HG02588 (cell line): ENCODE results near the gene CYB5A.

Source experiments
- ATAC-seq: cut with Tn5 transposase; IDR thresholded peaks from one replicate; pipeline ENCODE4 v1.9.1; 2021; ENCODE audit warnings: mild to moderate bottlenecking, moderate library complexity; ENCODE audit not compliant: unreplicated experiment

CYB5A gene

GRCh38 chr18:74219056-74219455 is 72.7 kb downstream of the CYB5A start:
- no peak for ATAC-seq

DNA sequence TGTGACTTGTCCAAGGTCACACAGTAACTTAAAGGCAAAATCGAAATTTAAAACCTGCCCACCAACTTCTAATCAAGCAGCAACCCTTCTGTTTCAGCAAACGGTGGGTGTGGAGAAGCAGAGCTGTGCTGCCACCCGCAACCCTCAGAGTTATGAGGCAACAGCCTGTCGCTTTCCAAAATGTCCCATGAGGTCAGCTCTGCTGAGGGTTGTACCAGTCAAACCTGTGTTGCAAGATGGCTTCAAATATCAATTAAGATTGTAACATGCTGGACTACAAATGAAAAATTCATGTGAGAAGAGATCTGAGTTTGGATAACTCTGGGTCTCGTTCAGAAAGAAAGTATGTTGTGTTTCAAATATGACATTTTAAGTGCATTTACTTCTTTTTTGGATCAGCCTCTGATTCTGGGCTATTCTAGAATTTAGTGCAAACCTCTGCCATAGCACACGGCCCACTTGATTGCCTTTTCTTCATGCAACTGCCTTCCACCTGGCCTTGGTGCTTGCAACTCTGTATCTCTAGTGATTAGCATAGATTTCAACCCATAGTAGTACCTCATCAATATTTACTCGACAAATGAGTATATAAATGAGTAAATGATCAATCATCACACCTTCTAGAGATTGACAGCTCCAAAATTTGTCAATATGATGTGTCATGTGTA is 74.2 kb downstream of the CYB5A start:
- no peak for ATAC-seq

DNA sequence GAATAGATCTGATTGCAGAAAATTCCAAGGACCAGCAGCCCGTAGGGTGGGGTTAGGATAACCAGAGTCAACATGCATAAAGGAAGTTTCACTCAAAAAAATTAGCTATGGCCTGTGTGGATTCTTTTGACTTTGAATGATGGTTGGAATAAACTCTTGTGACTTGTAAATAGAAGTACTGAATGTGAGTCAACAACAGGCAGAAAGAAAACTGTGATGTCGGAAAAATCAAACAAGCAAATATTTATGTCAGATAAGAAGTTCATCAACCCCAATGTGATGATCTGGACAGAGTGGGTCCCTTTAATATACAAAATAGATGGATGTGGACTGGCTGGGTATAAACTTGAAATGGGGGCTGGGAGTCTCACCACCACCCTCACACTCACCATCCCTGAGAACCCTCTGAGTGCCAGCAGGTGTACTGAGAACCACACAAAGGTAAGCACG is 75.1 kb downstream of the CYB5A start:
- ATAC-seq, result no peak

GRCh38 chr18:74215863-74216262 is 75.9 kb downstream of the CYB5A start:
- no peak for ATAC-seq

DNA sequence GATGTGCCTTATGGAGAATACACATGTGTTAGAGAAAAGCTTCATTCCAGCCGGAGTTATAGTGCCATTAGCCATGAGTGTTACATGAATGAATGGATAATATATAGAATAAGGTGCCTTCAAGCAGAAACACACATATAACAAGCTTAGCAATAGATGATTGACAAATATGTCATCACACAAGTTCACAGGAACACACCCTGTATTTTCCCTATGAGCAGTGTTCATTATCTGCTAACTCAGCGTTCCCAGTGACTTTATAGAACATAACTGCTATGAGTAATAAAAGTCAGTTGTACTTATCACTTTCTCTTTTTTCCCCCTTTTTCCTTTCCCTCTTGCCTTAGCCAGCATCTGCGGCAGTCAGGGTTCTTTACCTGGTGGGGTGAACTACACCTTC is 78.3 kb downstream of the CYB5A start:
- no peak for ATAC-seq

DNA sequence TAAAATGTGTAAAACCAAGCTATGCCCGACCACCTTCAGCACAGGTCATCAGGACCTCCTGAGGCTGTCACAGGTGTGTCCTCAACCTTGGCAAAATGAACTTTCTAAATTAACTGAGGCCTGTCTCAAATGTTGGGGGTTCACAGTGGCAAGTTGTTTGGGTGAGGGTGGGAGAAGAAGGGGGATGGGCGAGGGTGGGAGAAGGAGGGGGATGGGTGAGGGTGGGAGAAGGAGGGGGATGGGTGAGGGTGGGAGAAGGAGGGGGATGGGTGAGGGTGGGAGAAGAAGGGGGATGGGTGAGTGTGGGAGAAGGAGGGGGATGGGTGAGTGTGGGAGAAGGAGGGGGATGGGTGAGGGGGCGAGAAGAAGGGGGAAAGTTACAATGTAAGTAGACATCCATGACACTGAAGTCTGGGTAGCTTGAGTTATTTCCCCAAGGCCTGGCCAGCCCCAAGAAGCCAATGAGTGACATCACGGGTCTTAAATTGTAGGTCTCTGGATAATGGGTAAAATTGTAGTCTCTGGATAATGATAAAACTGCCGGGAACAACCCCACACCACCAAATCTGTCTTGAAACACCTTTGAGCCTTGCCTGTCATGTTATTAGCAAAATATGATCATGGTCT is 87.1 kb downstream of the CYB5A start:
- ATAC-seq, result no peak

GRCh38 chr18:74203811-74204210 is 88.0 kb downstream of the CYB5A start:
- no peak for ATAC-seq
